ENCODE measurements around the gene XKR8.

Gene XKR8

GRCh38 chr1:27967106-27967883, 7.5 kb downstream of the XKR8 start:
- Histone ChIP-seq H4K20me1 (0 out of 2 replicates have a peak, but pooled peaks cover 13% of the 10 kb centered on the region), H3K9ac (no peak overlapping the region), H3K4me1 (no peaks in the 10 kb centered on the region), H3K4me3 (no peak overlapping the region), H3K9me3 (no peaks in the 10 kb centered on the region), H3K36me3 (peaks cover 78% of the 10 kb centered on the region), H3K27ac (no peak overlapping the region), H3K27me3 (no peaks in the 10 kb centered on the region), H3K4me2 (no peak overlapping the region)
- TF ChIP-seq Cebpa-rat (IDR thresholded peaks at IDR 0.05) = no peak

- Histone ChIP-seq H3K36me3 (peaks cover 84% of the 10 kb centered on the region), H3K9ac (no peak overlapping the region), H3K27me3 (no peaks in the 10 kb centered on the region), H3K4me3 (no peak overlapping the region), H3K9me3 (no peaks in the 10 kb centered on the region), H3K4me1 (no peaks in the 10 kb centered on the region), H3K4me2 (no peak overlapping the region), H3K27ac (no peak overlapping the region), H4K20me1 (0 out of 2 replicates have a peak, but pooled peaks cover 6% of the 10 kb centered on the region)
- TF ChIP-seq Cebpa-rat (IDR thresholded peaks at IDR 0.05) = no peak
Observed at GRCh38 chr1:27967884-27968466, 8.2 kb downstream of the XKR8 start.

GRCh38 chr1:27968692-27969091, 8.9 kb downstream of the XKR8 start:
- no peak for TF ChIP-seq Cebpa-rat (IDR thresholded peaks at IDR 0.05)
- Histone ChIP-seq H3K36me3 (peaks cover 84% of the 10 kb centered on the region), H3K27me3 (no peaks in the 10 kb centered on the region), H3K4me2 (no peak overlapping the region), H3K9ac (no peak overlapping the region), H3K9me3 (no peaks in the 10 kb centered on the region), H3K4me3 (no peak overlapping the region), H4K20me1 (no peaks in the 10 kb centered on the region), H3K27ac (no peak overlapping the region), H3K4me1 (no peaks in the 10 kb centered on the region)

GRCh38 chr1:27970401-27970800, 10.6 kb downstream of the XKR8 start:
- Histone ChIP-seq H4K20me1 (no peaks in the 10 kb centered on the region), H3K27ac (no peak overlapping the region), H3K9me3 (no peaks in the 10 kb centered on the region), H3K4me3 (no peak overlapping the region), H3K4me2 (no peak overlapping the region), H3K4me1 (no peaks in the 10 kb centered on the region), H3K27me3 (no peaks in the 10 kb centered on the region), H3K9ac (no peak overlapping the region), H3K36me3 (peaks cover 84% of the 10 kb centered on the region)
- no peak for TF ChIP-seq Cebpa-rat (IDR thresholded peaks at IDR 0.05)

- H4K20me1 ChIP-seq = no peaks in the 10 kb centered on the region
- H3K4me2 ChIP-seq = no peak overlapping the region
- H3K9me3 ChIP-seq = no peaks in the 10 kb centered on the region
- H3K27ac ChIP-seq = no peak overlapping the region
- no peak overlapping the region for H3K4me3 ChIP-seq
- no peak overlapping the region for H3K9ac ChIP-seq
- no peak for TF ChIP-seq Cebpa-rat (IDR thresholded peaks at IDR 0.05)
- H3K4me1 ChIP-seq = no peaks in the 10 kb centered on the region
- peaks cover 84% of the 10 kb centered on the region for H3K36me3 ChIP-seq
- H3K27me3 ChIP-seq = no peaks in the 10 kb centered on the region
Observed at GRCh38 chr1:27971674-27972073, 11.9 kb downstream of the XKR8 start.

- Histone ChIP-seq H3K9me3 (no peaks in the 10 kb centered on the region), H3K4me3 (no peak overlapping the region), H3K4me2 (no peak overlapping the region), H3K4me1 (no peaks in the 10 kb centered on the region), H4K20me1 (no peaks in the 10 kb centered on the region), H3K27ac (no peak overlapping the region), H3K36me3 (peaks cover 84% of the 10 kb centered on the region), H3K9ac (no peak overlapping the region), H3K27me3 (no peaks in the 10 kb centered on the region)
- no peak for TF ChIP-seq Cebpa-rat (IDR thresholded peaks at IDR 0.05)
Observed at GRCh38 chr1:27972141-27972540, 12.4 kb downstream of the XKR8 start.

- H3K36me3 ChIP-seq = peaks cover 79% of the 10 kb centered on the region
- H3K27ac ChIP-seq = no peak overlapping the region
- H3K9me3 ChIP-seq = no peaks in the 10 kb centered on the region
- H4K20me1 ChIP-seq = no peaks in the 10 kb centered on the region
- no peak overlapping the region for H3K4me2 ChIP-seq
- no peaks in the 10 kb centered on the region for H3K27me3 ChIP-seq
- no peak for TF ChIP-seq Cebpa-rat (IDR thresholded peaks at IDR 0.05)
- no peak overlapping the region for H3K4me3 ChIP-seq
- H3K4me1 ChIP-seq = no peaks in the 10 kb centered on the region
- H3K9ac ChIP-seq = no peak overlapping the region
Observed at GRCh38 chr1:27973771-27974416, 14.1 kb downstream of the XKR8 start.

GRCh38 chr1:27974417-27974781, 14.6 kb downstream of the XKR8 start:
- H3K9me3 ChIP-seq = no peaks in the 10 kb centered on the region
- H3K27ac ChIP-seq = no peak overlapping the region
- H4K20me1 ChIP-seq = no peaks in the 10 kb centered on the region
- no peak overlapping the region for H3K4me3 ChIP-seq
- no peaks in the 10 kb centered on the region for H3K27me3 ChIP-seq
- peaks cover 76% of the 10 kb centered on the region for H3K36me3 ChIP-seq
- TF ChIP-seq Cebpa-rat (IDR thresholded peaks at IDR 0.05) = no peak
- H3K4me2 ChIP-seq = no peak overlapping the region
- H3K4me1 ChIP-seq = no peaks in the 10 kb centered on the region
- H3K9ac ChIP-seq = no peak overlapping the region

- H4K20me1 ChIP-seq = no peaks in the 10 kb centered on the region
- peaks cover 41% of the 10 kb centered on the region for H3K36me3 ChIP-seq
- H3K9me3 ChIP-seq = no peaks in the 10 kb centered on the region
- H3K27me3 ChIP-seq = no peaks in the 10 kb centered on the region
- H3K27ac ChIP-seq = no peak overlapping the region
- no peaks in the 10 kb centered on the region for H3K4me1 ChIP-seq
- H3K9ac ChIP-seq = no peak overlapping the region
- TF ChIP-seq Cebpa-rat (IDR thresholded peaks at IDR 0.05) = no peak
- H3K4me2 ChIP-seq = no peak overlapping the region
- no peak overlapping the region for H3K4me3 ChIP-seq
Observed at GRCh38 chr1:27979151-27979858, 19.5 kb downstream of the XKR8 start.

- no peaks in the 10 kb centered on the region for H4K20me1 ChIP-seq
- no peak overlapping the region for H3K27ac ChIP-seq
- no peak overlapping the region for H3K9ac ChIP-seq
- H3K27me3 ChIP-seq = no peaks in the 10 kb centered on the region
- no peaks in the 10 kb centered on the region for H3K4me1 ChIP-seq
- H3K4me2 ChIP-seq = no peak overlapping the region
- no peak overlapping the region for H3K4me3 ChIP-seq
- TF ChIP-seq Cebpa-rat (IDR thresholded peaks at IDR 0.05) = no peak
- H3K36me3 ChIP-seq = peaks cover 35% of the 10 kb centered on the region
- H3K9me3 ChIP-seq = no peaks in the 10 kb centered on the region
Observed at GRCh38 chr1:27979859-27980201, 20.1 kb downstream of the XKR8 start.

Measured in BLaER1 (cell line).